Parathyroid adenoma (tissue), 2 donors: Measurements from ENCODE around the gene HUS1B.

Source experiments
- H2AFZ ChIP-seq: fragments of 300-600 bp; sonication (generic); one replicate; pipeline ENCODE4 v1.7.0; 2017; ENCODE audit warnings: antibody characterized with exemption, mild to moderate bottlenecking
- H3K27ac ChIP-seq: fragments of 300-600 bp; sonication (generic); one replicate; pipeline ENCODE4 v1.7.0; 2017
- H3K27me3 ChIP-seq: fragments of 300-600 bp; sonication (generic); one replicate; pipeline ENCODE4 v1.7.0; 2017; ENCODE audit warnings: low read length; ENCODE audit not compliant: control insufficient read depth, insufficient read depth
- H3K36me3 ChIP-seq: fragments of 300-600 bp; sonication (generic); one replicate; pipeline ENCODE4 v1.7.0; 2017; ENCODE audit warnings: low read length; ENCODE audit not compliant: control insufficient read depth, insufficient read depth
- H3K4me1 ChIP-seq: fragments of 300-600 bp; sonication (generic); one replicate; pipeline ENCODE4 v1.7.0; 2017; ENCODE audit warnings: control low read depth
- H3K4me2 ChIP-seq: fragments of 300-600 bp; sonication (generic); one replicate; pipeline ENCODE4 v1.7.0; 2017; ENCODE audit warnings: low read length
- H3K4me3 ChIP-seq: fragments of 300-600 bp; sonication (generic); one replicate; pipeline ENCODE4 v1.7.0; 2017; ENCODE audit warnings: low read depth, low read length
- H3K79me2 ChIP-seq: fragments of 300-600 bp; sonication (generic); one replicate; pipeline ENCODE4 v1.7.0; 2017; ENCODE audit warnings: control low read depth
- H3K9ac ChIP-seq: fragments of 300-600 bp; sonication (generic); one replicate; pipeline ENCODE4 v1.7.0; 2017; ENCODE audit warnings: mild to moderate bottlenecking
- H3K9me3 ChIP-seq: fragments of 300-600 bp; sonication (generic); one replicate; pipeline ENCODE4 v1.7.0; 2017; ENCODE audit warnings: low read length; ENCODE audit not compliant: control insufficient read depth
- CTCF ChIP-seq: fragments of 300-600 bp; sonication (generic); IDR thresholded peaks from one replicate; pipeline ENCODE4 v1.7.0; 2017; ENCODE audit warnings: antibody characterized with exemption, mild to moderate bottlenecking
- donor health status: primary hyperparathyroidism.

The HUS1B gene

DNA sequence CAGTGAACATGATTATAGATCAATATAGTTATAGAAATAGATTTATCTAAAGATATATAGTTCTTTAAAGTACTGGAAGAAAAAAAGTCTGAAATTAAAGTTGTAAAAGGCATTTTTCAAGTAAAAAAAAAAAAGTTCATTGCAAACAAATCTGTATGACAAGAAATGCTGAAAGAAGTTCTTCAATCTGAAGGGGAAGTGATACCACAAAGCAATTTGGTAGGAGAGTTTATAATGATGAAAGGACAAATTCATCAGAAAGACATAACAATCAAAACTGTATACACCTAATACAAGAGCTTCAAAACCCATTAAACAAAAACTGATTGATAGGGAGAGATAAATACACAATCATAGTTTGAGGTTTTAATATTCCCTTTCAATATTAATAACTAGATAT is 14.1 kb downstream of the HUS1B start:
- no peak for TF ChIP-seq CTCF
- H2AFZ ChIP-seq: no peak overlapping the region
- H3K4me2 ChIP-seq: no peak overlapping the region
- H3K4me3 ChIP-seq: no peak overlapping the region
- H3K27ac ChIP-seq: no peak overlapping the region
- H3K36me3 ChIP-seq: no peaks in the 10 kb centered on the region
- H3K9ac ChIP-seq: no peak overlapping the region
- peaks cover 9% of the 10 kb centered on the region for H3K79me2 ChIP-seq
- H3K9me3 ChIP-seq: no peaks in the 10 kb centered on the region
- H3K27me3 ChIP-seq: no peaks in the 10 kb centered on the region
- H3K4me1 ChIP-seq: no peaks in the 10 kb centered on the region

- Histone ChIP-seq H3K4me1 (no peaks in the 10 kb centered on the region), H3K36me3 (no peaks in the 10 kb centered on the region), H3K27ac (no peak overlapping the region), H3K9ac (no peak overlapping the region), H3K79me2 (peaks cover 7% of the 10 kb centered on the region), H3K27me3 (no peaks in the 10 kb centered on the region), H3K4me2 (no peak overlapping the region), H3K4me3 (no peak overlapping the region), H3K9me3 (no peaks in the 10 kb centered on the region), H2AFZ (no peak overlapping the region)
- no peak for TF ChIP-seq CTCF
Observed at GRCh38 chr6:641225-641985, 15.5 kb downstream of the HUS1B start.

DNA sequence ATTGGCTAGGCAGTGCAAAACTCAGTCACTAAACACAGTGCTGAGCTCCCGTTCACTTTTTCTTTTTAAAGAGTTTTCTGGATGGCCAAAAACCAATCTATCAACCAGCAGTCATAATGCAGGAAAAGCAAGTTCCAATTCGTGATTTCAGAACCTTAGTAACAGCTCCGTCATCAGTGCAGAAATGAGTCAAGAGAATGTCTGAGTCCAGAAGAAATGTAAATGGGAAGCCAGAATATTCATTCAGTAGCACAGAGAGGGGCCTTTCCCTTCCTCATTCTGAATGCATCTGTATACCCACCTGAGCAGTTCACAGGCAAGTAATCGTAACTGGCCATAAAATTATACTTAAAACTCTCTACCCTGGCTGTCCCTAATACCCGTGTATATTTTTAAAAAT is 20.4 kb downstream of the HUS1B start:
- Histone ChIP-seq H3K79me2 (peaks cover 7% of the 10 kb centered on the region), H3K4me3 (no peak overlapping the region), H3K27ac (no peak overlapping the region), H3K9me3 (no peaks in the 10 kb centered on the region), H2AFZ (no peak overlapping the region), H3K27me3 (no peaks in the 10 kb centered on the region), H3K9ac (no peak overlapping the region), H3K36me3 (no peaks in the 10 kb centered on the region), H3K4me2 (no peak overlapping the region), H3K4me1 (no peaks in the 10 kb centered on the region)
- TF ChIP-seq CTCF: no peak

DNA sequence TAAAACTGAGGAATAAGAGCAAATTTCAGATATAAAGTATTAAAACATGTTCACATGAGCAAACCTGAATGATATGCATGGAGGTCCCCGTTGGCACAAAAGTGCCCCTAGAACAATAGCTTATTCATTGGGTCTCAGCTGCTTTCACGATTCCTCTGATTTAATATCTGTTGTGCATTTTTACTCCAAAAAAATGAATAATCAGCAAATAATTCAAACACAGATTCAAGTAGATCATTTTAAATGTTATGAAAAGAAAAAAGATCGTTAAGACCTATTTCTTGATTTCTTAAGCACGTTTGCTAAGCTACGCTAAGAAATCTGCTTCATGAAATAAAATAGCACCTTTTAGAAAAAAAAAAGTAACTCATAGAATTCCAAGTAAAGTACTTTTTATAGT is 21.7 kb downstream of the HUS1B start:
- TF ChIP-seq CTCF: no peak
- Histone ChIP-seq H3K4me2 (no peak overlapping the region), H3K9me3 (no peaks in the 10 kb centered on the region), H3K36me3 (no peaks in the 10 kb centered on the region), H3K79me2 (peaks cover 3% of the 10 kb centered on the region), H3K9ac (no peak overlapping the region), H3K4me1 (no peaks in the 10 kb centered on the region), H3K27ac (no peak overlapping the region), H3K4me3 (no peak overlapping the region), H2AFZ (no peak overlapping the region), H3K27me3 (no peaks in the 10 kb centered on the region)

DNA sequence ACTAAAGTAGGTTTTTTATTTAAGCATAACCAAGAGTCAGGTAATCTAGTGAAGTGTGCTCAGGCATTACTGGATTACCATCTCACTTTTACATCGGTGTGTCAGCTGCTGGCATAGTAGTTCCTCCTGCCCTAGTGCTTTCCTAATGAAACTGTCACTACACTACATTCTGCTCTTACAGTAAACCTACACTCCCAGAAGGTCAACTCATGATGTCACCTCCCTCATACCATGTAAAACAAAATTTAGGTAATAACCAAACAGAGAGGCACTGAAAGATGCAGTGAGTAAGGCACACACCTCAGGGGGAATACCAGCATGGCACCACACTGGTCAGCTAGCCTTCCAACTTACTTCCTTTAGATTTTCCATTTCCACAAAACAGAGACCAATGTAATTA is 23.3 kb downstream of the HUS1B start:
- Histone ChIP-seq H2AFZ (no peak overlapping the region), H3K27ac (no peak overlapping the region), H3K9me3 (no peaks in the 10 kb centered on the region), H3K79me2 (no peaks in the 10 kb centered on the region), H3K4me3 (no peak overlapping the region), H3K27me3 (no peaks in the 10 kb centered on the region), H3K9ac (no peak overlapping the region), H3K4me1 (no peaks in the 10 kb centered on the region), H3K4me2 (no peak overlapping the region), H3K36me3 (no peaks in the 10 kb centered on the region)
- TF ChIP-seq CTCF: no peak
